Neural cell (in vitro differentiated cells): ENCODE results near the gene CHD6.

Experiments
- EP300 ChIP-seq: fragments of 450-650 bp; conservative IDR thresholded peaks from 2 replicates; pipeline ENCODE4 v1.6.1; 2014; ENCODE audit warnings: antibody characterized with exemption, mild to moderate bottlenecking, moderate library complexity; ENCODE audit not compliant: poor library complexity, severe bottlenecking
- EZH2 ChIP-seq: fragments of 200-600, 300-800 bp; shearing (Covaris generic), sonication (generic); IDR thresholded peaks from 2 replicates; pipeline ENCODE4 v1.6.1; 2014; ENCODE audit warnings: antibody characterized with exemption, low read length, borderline replicate concordance, mild to moderate bottlenecking; ENCODE audit not compliant: insufficient read depth, poor library complexity, severe bottlenecking
- MXI1 ChIP-seq: fragments of 450-650 bp; conservative IDR thresholded peaks from 2 replicates; pipeline ENCODE4 v1.6.1; 2014; ENCODE audit warnings: antibody characterized with exemption, mild to moderate bottlenecking; ENCODE audit not compliant: poor library complexity, severe bottlenecking
- POLR2AphosphoS5 ChIP-seq: IDR thresholded peaks from 2 replicates; pipeline ENCODE4 v1.6.1; 2012
- REST ChIP-seq: IDR thresholded peaks from 2 replicates; pipeline ENCODE4 v1.6.1; 2012; ENCODE audit warnings: borderline replicate concordance
- TF ChIP-seq, protein P1 (sequence below): fragments of 450-650 bp; IDR thresholded peaks from 2 replicates; pipeline ENCODE4 v1.5.1; 2014; ENCODE audit warnings: antibody characterized with exemption, mild to moderate bottlenecking, moderate library complexity; ENCODE audit not compliant: poor library complexity, severe bottlenecking

DNA sequence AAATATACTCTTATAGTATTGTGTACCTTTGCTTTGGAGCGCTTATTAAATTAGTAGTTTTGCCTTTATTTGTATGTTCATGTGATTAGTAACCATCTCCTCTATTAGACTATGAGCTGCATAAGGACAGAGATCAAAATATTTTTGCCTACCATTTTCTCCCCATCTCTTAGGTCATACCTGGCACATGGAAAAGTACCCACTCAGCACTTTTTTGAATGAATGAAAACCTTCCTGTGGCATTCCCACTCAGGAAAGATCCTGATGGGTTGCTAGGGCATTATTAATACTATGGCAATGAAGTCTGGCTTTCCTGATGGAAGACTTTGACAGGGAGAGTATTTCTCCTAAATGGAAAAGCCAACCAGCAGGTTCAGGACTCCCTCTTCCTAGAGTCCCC, 20.3 kb upstream of the CHD6 start:
- TF ChIP-seq, protein P1, sequence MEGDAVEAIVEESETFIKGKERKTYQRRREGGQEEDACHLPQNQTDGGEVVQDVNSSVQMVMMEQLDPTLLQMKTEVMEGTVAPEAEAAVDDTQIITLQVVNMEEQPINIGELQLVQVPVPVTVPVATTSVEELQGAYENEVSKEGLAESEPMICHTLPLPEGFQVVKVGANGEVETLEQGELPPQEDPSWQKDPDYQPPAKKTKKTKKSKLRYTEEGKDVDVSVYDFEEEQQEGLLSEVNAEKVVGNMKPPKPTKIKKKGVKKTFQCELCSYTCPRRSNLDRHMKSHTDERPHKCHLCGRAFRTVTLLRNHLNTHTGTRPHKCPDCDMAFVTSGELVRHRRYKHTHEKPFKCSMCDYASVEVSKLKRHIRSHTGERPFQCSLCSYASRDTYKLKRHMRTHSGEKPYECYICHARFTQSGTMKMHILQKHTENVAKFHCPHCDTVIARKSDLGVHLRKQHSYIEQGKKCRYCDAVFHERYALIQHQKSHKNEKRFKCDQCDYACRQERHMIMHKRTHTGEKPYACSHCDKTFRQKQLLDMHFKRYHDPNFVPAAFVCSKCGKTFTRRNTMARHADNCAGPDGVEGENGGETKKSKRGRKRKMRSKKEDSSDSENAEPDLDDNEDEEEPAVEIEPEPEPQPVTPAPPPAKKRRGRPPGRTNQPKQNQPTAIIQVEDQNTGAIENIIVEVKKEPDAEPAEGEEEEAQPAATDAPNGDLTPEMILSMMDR, result no peak
- TF ChIP-seq MXI1, result no peak
- no peak for TF ChIP-seq POLR2AphosphoS5
- no peak for TF ChIP-seq REST
- no peak for TF ChIP-seq EZH2
- TF ChIP-seq EP300, result no peak
